ENCODE data around the gene MYO1E. TPM values are rescaled to one million over a fixed set of nuclear protein-coding genes. Genes with fewer than 3 reads are reported as not detected.

Gene MYO1E
- total and polyA plus RNA-seq, 7 donors = 20.6 to 92.2 (median 32.1) TPM

DNA sequence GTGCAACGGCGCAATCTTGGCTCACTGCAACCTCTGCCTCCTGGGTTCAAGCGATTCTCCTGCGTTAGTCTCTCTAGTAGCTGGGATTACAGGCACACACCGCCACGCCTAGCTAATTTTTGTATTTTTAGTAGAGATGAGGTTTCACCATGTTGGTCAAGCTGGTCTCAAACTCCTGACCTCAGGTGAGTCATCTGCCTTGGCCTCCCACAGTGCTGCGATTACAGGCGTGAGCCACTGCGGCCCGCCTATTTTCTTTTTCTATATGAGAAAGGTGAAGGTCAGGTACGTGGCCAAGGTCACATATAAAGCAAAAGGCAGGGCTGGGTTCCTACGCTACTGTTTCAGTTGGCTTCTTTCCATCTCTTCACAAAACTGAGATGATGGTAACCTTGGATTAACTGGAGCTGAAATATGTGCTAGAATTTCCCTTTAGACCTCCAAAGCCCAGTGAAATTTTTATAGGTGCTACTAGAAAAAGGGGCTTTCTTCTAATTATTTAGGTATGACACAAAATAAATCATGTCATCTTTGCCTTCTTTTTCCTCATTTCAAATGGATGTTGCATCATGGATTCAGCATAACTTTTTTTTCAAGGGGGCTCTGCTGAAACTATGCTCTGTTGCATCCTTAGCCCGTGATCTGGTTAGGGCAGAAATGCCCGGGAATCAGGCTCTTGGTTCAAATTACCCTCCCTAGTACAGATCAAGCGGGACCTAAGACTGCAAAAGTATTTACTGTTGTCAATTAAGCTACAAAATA, 68.5 kb downstream of the MYO1E start:
- no peak overlapping the region for H3K4me3 ChIP-seq
- no peaks in the 10 kb centered on the region for H3K9me3 ChIP-seq
- no peak for TF ChIP-seq EP300 (IDR thresholded peaks at IDR 0.05)
- TF ChIP-seq POLR2AphosphoS5 (IDR thresholded peaks at IDR 0.05) = no peak
- TF ChIP-seq, protein P1, sequence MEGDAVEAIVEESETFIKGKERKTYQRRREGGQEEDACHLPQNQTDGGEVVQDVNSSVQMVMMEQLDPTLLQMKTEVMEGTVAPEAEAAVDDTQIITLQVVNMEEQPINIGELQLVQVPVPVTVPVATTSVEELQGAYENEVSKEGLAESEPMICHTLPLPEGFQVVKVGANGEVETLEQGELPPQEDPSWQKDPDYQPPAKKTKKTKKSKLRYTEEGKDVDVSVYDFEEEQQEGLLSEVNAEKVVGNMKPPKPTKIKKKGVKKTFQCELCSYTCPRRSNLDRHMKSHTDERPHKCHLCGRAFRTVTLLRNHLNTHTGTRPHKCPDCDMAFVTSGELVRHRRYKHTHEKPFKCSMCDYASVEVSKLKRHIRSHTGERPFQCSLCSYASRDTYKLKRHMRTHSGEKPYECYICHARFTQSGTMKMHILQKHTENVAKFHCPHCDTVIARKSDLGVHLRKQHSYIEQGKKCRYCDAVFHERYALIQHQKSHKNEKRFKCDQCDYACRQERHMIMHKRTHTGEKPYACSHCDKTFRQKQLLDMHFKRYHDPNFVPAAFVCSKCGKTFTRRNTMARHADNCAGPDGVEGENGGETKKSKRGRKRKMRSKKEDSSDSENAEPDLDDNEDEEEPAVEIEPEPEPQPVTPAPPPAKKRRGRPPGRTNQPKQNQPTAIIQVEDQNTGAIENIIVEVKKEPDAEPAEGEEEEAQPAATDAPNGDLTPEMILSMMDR (IDR thresholded peaks at IDR 0.05) = no peak
- TF ChIP-seq POLR2A (IDR thresholded peaks at IDR 0.05) = no peak
- WGBS, 2 donors = 77 to 87% methylated on average over 15 of the region's 15 CpGs
- DNase-seq = no peak
- peaks cover 0 to 34% (median 30%) of the 10 kb centered on the region in 4 donors for H3K4me1 ChIP-seq
- no peaks in the 10 kb centered on the region for H3K36me3 ChIP-seq
- intact Hi-C loops (cut with DNase I) = no loop called here
- no peaks in the 10 kb centered on the region for H3K27me3 ChIP-seq
- no peak overlapping the region for H3K27ac ChIP-seq

DNA sequence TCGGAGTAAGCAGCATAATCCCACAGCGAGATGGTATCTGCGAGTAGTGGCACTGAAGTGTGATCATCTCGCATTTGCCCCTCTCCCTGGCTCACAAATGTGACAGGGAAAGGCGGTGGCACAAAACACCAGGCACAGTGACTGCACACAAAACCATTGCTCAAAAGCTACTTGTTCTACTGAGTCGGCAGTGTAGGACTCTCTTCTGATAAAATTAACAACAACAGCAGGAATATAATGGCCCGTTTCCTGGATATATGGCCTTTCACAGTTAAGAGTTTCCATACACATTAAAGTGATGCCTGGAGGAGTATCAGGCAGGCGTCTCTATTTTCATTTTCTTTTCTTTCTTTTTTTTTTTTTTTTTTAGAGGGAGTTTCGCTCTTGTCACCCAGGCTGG, 69.0 kb downstream of the MYO1E start:
- 90 to 92% methylated on average over 9 of the region's 9 CpGs for WGBS, 2 donors
- Histone ChIP-seq H3K4me3 (no peak overlapping the region), H3K27me3 (no peaks in the 10 kb centered on the region), H3K4me1 (peaks cover 0 to 34% (median 30%) of the 10 kb centered on the region in 4 donors), H3K27ac (no peak overlapping the region), H3K36me3 (no peaks in the 10 kb centered on the region), H3K9me3 (no peaks in the 10 kb centered on the region)
- intact Hi-C loops (cut with DNase I) = no loop called here
- no peak for DNase-seq
- no peak for TF ChIP-seq POLR2AphosphoS5 (IDR thresholded peaks at IDR 0.05)
- no peak for TF ChIP-seq POLR2A (IDR thresholded peaks at IDR 0.05)
- TF ChIP-seq, protein P1 (IDR thresholded peaks at IDR 0.05) = no peak
- no peak for TF ChIP-seq EP300 (IDR thresholded peaks at IDR 0.05)

DNA sequence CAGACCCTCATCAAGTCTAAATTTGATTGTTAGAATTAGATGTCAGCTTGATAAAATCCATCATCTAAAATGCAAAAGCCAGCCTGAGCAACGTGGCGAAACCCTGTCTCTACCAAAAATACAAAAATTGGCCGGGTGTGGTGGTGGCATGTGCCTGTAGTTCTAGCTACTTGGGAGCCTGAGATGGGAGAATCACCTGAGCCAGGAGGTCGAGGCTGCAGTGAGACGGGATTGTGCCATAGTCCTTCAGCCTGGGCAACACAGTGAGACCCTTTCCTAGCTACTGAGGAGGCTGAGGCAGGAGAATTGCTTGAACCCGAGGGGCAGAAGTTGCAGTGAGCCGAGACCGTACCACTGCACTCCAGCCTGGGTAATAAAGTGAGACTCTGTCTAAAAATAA, 69.5 kb downstream of the MYO1E start:
- Histone ChIP-seq H3K4me1 (peaks cover 0 to 34% (median 30%) of the 10 kb centered on the region in 4 donors), H3K27ac (no peak overlapping the region), H3K9me3 (no peaks in the 10 kb centered on the region), H3K36me3 (no peaks in the 10 kb centered on the region), H3K27me3 (no peaks in the 10 kb centered on the region), H3K4me3 (no peak overlapping the region)
- TF ChIP-seq, protein P1 (IDR thresholded peaks at IDR 0.05) = no peak
- TF ChIP-seq EP300 (IDR thresholded peaks at IDR 0.05) (no peak), POLR2AphosphoS5 (IDR thresholded peaks at IDR 0.05) (no peak), POLR2A (IDR thresholded peaks at IDR 0.05) (no peak)
- intact Hi-C loops (cut with DNase I) = no loop called here
- 92 to 93% methylated on average over 8 of the region's 8 CpGs for WGBS, 2 donors
- no peak for DNase-seq

DNA sequence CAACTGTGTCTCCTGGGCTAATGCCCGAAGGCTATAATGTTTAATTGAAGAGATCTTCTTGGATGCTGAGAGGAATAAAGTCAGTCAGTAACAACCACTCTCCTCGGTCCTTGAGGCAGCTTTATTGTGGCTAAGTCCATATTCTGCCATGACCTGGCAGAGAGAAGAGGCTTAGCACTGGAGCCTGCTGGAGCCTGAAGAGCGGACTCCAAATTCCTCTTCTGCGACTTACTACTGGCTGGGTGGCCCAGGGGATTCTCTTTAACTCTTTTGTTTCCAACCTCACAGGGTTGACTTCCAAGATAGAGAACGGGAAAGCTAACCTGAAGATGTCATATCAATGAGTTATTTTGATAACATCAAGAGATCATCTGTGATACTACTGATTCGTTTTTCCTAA, 71.1 kb downstream of the MYO1E start:
- no peak overlapping the region for H3K27ac ChIP-seq

More for the DNA sequence above, 71.1 kb downstream of the MYO1E start:
- WGBS, 2 donors = 87 to 89% methylated on average over 6 of the region's 6 CpGs
- intact Hi-C loops (cut with DNase I) = no loop called here
- Histone ChIP-seq H3K9me3 (no peaks in the 10 kb centered on the region), H3K27me3 (no peaks in the 10 kb centered on the region), H3K4me3 (no peak overlapping the region), H3K36me3 (no peaks in the 10 kb centered on the region), H3K4me1 (peaks cover 0 to 30% (median 26%) of the 10 kb centered on the region in 4 donors)
- TF ChIP-seq POLR2AphosphoS5 (IDR thresholded peaks at IDR 0.05) = no peak
- TF ChIP-seq EP300 (IDR thresholded peaks at IDR 0.05) = no peak
- TF ChIP-seq, protein P1 (IDR thresholded peaks at IDR 0.05) = no peak
- TF ChIP-seq POLR2A (IDR thresholded peaks at IDR 0.05) = no peak
- DNase-seq = no peak

All from sigmoid colon (tissue), 7 donors.